ENCODE data around the gene INSL4. TPM values are rescaled to one million over a fixed set of nuclear protein-coding genes. Genes with fewer than 3 reads are reported as not detected.

Gene INSL4
- total RNA-seq, 1 experiment from 2014 or later, result not detected

- Histone ChIP-seq H3K27me3 (replicated peaks; ENCODE audit: insufficient read depth, low read depth, low read length, poor library complexity) (no peaks in the 10 kb centered on the region), H3K4me3 (ENCODE audit: low read depth, low read length, poor library complexity, severe bottlenecking) (no peak overlapping the region), H3K4me1 (ENCODE audit: insufficient read depth, low read length, poor library complexity, severe bottlenecking) (no peaks in the 10 kb centered on the region), H3K9me3 (ENCODE audit: low read depth, low read length, poor library complexity, severe bottlenecking) (no peaks in the 10 kb centered on the region), H3K36me3 (ENCODE audit: insufficient read depth, low read length, poor library complexity, severe bottlenecking) (no peaks in the 10 kb centered on the region), H3K27ac (ENCODE audit: low read depth, low read length, poor library complexity, severe bottlenecking) (no peak overlapping the region)
- peak; percentile 62 for DNase-seq (ENCODE audit: low spot score)
- TF ChIP-seq CTCF (conservative IDR thresholded peaks at IDR 0.05; ENCODE audit: low read depth, low read length), result peak; percentile 84
- no peak for TF ChIP-seq EZH2 (IDR thresholded peaks at IDR 0.05; ENCODE audit: borderline replicate concordance, low read depth, low read length, poor library complexity, severe bottlenecking)
- intact Hi-C loops (cut with micrococcal nuclease; ENCODE audit: unreplicated experiment), result no loop called here
- no TSS peak for BruUV-seq (replicated peaks)
- CTCF ChIA-PET, result interaction anchor here (0.6 to 1.2 kb wide), 8 partner anchors 8 to 424 kb away, joined by 3 to 14 read pairs (median 4); no protein-coding TSS in a partner anchor
- POLR2A ChIA-PET (ENCODE audit: low non-redundant PET), result interaction anchor here (0.6 kb wide), 1 partner anchor 261 kb away, joined by 3 read pairs; no protein-coding TSS in a partner anchor
Observed at GRCh38 chr9:5186416-5187169, 44.6 kb upstream of the INSL4 start.

- no peaks in the 10 kb centered on the region for H3K36me3 ChIP-seq (ENCODE audit: insufficient read depth, low read length, poor library complexity, severe bottlenecking)
- intact Hi-C loops (cut with micrococcal nuclease; ENCODE audit: unreplicated experiment), result loop anchor here (2.0 kb wide), 1 partner anchor 236 kb away; no protein-coding TSS in a partner anchor
- CTCF ChIA-PET, result interaction anchor here (0.6 kb wide), 1 partner anchor 430 kb away, joined by 3 read pairs; no protein-coding TSS in a partner anchor
- no peak overlapping the region for H3K4me3 ChIP-seq (ENCODE audit: low read depth, low read length, poor library complexity, severe bottlenecking)
- H3K27me3 ChIP-seq (replicated peaks; ENCODE audit: insufficient read depth, low read depth, low read length, poor library complexity), result no peaks in the 10 kb centered on the region
- no peaks in the 10 kb centered on the region for H3K4me1 ChIP-seq (ENCODE audit: insufficient read depth, low read length, poor library complexity, severe bottlenecking)
- DNase-seq (ENCODE audit: low spot score), result no peak
- POLR2A ChIA-PET (ENCODE audit: low non-redundant PET), result interaction anchor here (0.6 kb wide), 1 partner anchor 588 kb away, joined by 4 read pairs; no protein-coding TSS in a partner anchor
- BruUV-seq (replicated peaks), result no TSS peak
- no peaks in the 10 kb centered on the region for H3K9me3 ChIP-seq (ENCODE audit: low read depth, low read length, poor library complexity, severe bottlenecking)
- H3K27ac ChIP-seq (ENCODE audit: low read depth, low read length, poor library complexity, severe bottlenecking), result no peak overlapping the region
- no peak for TF ChIP-seq CTCF (conservative IDR thresholded peaks at IDR 0.05; ENCODE audit: low read depth, low read length)
- no peak for TF ChIP-seq EZH2 (IDR thresholded peaks at IDR 0.05; ENCODE audit: borderline replicate concordance, low read depth, low read length, poor library complexity, severe bottlenecking)
Observed at GRCh38 chr9:5188060-5188984, 42.9 kb upstream of the INSL4 start.

- TF ChIP-seq EZH2 (IDR thresholded peaks at IDR 0.05; ENCODE audit: borderline replicate concordance, low read depth, low read length, poor library complexity, severe bottlenecking) (no peak), CTCF (conservative IDR thresholded peaks at IDR 0.05; ENCODE audit: low read depth, low read length) (no peak)
- Histone ChIP-seq H3K9me3 (ENCODE audit: low read depth, low read length, poor library complexity, severe bottlenecking) (no peaks in the 10 kb centered on the region), H3K4me1 (ENCODE audit: insufficient read depth, low read length, poor library complexity, severe bottlenecking) (no peaks in the 10 kb centered on the region), H3K36me3 (ENCODE audit: insufficient read depth, low read length, poor library complexity, severe bottlenecking) (no peaks in the 10 kb centered on the region), H3K27ac (ENCODE audit: low read depth, low read length, poor library complexity, severe bottlenecking) (no peak overlapping the region), H3K27me3 (replicated peaks; ENCODE audit: insufficient read depth, low read depth, low read length, poor library complexity) (no peaks in the 10 kb centered on the region), H3K4me3 (ENCODE audit: low read depth, low read length, poor library complexity, severe bottlenecking) (no peak overlapping the region)
- BruUV-seq (replicated peaks), result no TSS peak
- ChIA-PET POLR2A (ENCODE audit: low non-redundant PET) (no interaction called here), CTCF (no interaction called here)
- intact Hi-C loops (cut with micrococcal nuclease; ENCODE audit: unreplicated experiment), result loop anchor here (10.0 kb wide), 1 partner anchor 437 kb away; no protein-coding TSS in a partner anchor
- no peak for DNase-seq (ENCODE audit: low spot score)
Observed at GRCh38 chr9:5191985-5192384, 39.2 kb upstream of the INSL4 start.
